Kidney epithelial cell (primary cell): ENCODE data around the gene AGPS. TPM values are rescaled to one million over a fixed set of nuclear protein-coding genes. Genes with fewer than 3 reads are reported as not detected.

ENCODE experiments used
- DNase-seq: peaks from one replicate; pipeline ENCODE4 v3.0.0-alpha.2; 2010; ENCODE audit warnings: low read depth
- H3K27me3 ChIP-seq: 2 replicates; pipeline ENCODE4 v1.6.0; 2011; ENCODE audit warnings: low read length; ENCODE audit not compliant: control insufficient read depth, insufficient read depth
- H3K36me3 ChIP-seq: 2 replicates; pipeline ENCODE4 v1.5.1; 2011; ENCODE audit warnings: low read length; ENCODE audit not compliant: control insufficient read depth, insufficient read depth
- H3K4me3 ChIP-seq: 2 replicates; pipeline ENCODE4 v1.5.1; 2011; ENCODE audit warnings: low read depth, mild to moderate bottlenecking, control low read depth, low read length
- total RNA-seq: library from RNA; depleted of rRNA; stranded (reverse); fragments of >200 nt; gene quantifications from 2 replicates; pipeline ENCODE4 v1.2.3, GENCODE V29; 2015
- TF ChIP-seq, protein P1 (sequence below): IDR thresholded peaks from 2 replicates; pipeline ENCODE4 v1.5.1; 2011; ENCODE audit warnings: mild to moderate bottlenecking, moderate library complexity, low read length, control low read depth, inconsistent platforms; ENCODE audit not compliant: insufficient read depth, poor library complexity, severe bottlenecking

The AGPS gene
- total RNA-seq, 1 donor from 2014 or later = 26.1 TPM

GRCh38 chr2:177584030-177584692 lies 191.6 kb downstream of the AGPS start:
- Histone ChIP-seq H3K36me3 (no peaks in the 10 kb centered on the region), H3K4me3 (no peak overlapping the region), H3K27me3 (no peaks in the 10 kb centered on the region)
- TF ChIP-seq, protein P1, sequence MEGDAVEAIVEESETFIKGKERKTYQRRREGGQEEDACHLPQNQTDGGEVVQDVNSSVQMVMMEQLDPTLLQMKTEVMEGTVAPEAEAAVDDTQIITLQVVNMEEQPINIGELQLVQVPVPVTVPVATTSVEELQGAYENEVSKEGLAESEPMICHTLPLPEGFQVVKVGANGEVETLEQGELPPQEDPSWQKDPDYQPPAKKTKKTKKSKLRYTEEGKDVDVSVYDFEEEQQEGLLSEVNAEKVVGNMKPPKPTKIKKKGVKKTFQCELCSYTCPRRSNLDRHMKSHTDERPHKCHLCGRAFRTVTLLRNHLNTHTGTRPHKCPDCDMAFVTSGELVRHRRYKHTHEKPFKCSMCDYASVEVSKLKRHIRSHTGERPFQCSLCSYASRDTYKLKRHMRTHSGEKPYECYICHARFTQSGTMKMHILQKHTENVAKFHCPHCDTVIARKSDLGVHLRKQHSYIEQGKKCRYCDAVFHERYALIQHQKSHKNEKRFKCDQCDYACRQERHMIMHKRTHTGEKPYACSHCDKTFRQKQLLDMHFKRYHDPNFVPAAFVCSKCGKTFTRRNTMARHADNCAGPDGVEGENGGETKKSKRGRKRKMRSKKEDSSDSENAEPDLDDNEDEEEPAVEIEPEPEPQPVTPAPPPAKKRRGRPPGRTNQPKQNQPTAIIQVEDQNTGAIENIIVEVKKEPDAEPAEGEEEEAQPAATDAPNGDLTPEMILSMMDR = no peak
- no peak for DNase-seq

GRCh38 chr2:177585234-177585863 lies 192.8 kb downstream of the AGPS start:
- H3K4me3 ChIP-seq = no peak overlapping the region
- TF ChIP-seq, protein P1 = no peak
- H3K36me3 ChIP-seq = no peaks in the 10 kb centered on the region
- no peaks in the 10 kb centered on the region for H3K27me3 ChIP-seq
- DNase-seq = no peak

DNA sequence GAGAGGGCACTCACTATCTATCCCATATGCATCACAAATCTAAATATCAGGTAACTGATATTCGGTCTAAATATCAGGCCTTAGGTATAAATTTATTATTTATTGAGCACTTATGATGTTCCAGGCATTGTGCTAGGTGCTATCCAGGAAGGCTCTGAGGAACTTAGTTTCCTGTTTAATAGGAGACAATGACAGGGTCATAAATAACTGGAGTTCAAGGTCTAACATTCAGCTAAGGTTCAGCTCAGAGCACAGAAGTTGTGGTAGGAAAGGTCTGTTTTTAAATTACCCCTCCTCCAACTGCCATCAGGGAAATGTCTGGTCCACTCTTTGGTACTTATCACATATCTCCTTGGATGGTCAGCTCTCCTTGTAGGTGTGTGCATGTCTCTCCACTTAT lies 193.6 kb downstream of the AGPS start:
- no peak overlapping the region for H3K4me3 ChIP-seq

GRCh38 chr2:177587371-177587770 lies 194.8 kb downstream of the AGPS start:
- TF ChIP-seq, protein P1 = no peak
- Histone ChIP-seq H3K4me3 (no peak overlapping the region), H3K36me3 (no peaks in the 10 kb centered on the region), H3K27me3 (no peaks in the 10 kb centered on the region)
- DNase-seq = no peak

More for the DNA sequence above, 193.6 kb downstream of the AGPS start:
- TF ChIP-seq, protein P1 = no peak
- Histone ChIP-seq H3K36me3 (no peaks in the 10 kb centered on the region), H3K27me3 (no peaks in the 10 kb centered on the region)
- no peak for DNase-seq

DNA sequence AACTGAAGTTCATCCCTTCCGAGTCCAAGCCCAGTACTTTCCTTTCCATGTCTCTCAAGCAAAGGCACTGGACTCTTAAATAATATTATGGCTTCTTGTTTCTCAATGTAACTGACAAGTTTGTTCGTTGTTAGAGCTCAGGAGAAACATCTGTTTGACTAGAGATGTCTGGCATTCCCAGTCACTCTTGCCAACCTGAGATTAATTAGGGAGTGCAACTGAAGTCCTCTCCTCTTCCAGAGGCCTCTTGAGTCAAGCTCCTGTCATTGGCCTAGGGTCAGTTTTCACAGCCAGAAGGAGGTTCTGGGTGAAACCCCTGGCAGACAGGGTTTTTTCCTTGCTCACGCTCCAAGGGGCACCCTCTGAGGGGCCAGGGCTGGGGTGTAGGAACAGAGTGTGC lies 196.1 kb downstream of the AGPS start:
- TF ChIP-seq, protein P1 = no peak
- no peaks in the 10 kb centered on the region for H3K36me3 ChIP-seq
- H3K4me3 ChIP-seq = no peak overlapping the region
- DNase-seq = no peak
- no peaks in the 10 kb centered on the region for H3K27me3 ChIP-seq

DNA sequence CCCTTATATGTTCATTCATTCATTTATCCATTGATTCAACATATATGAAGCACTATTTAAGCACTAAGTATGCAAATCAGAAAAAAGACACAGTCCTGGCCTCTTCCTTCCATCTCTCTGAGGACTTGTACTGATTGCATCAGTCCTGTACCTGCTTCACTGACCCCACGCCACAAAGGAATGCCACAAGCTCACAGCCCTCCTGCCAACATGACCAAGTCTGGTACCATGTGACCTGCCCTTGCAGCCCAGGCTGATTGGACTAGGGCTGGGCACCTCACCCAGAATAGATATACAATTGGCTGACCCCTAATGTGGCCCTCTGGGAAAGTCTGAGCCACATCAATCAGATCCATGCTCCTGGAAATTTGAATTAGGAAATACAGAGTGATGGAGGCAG lies 196.6 kb downstream of the AGPS start:
- no peaks in the 10 kb centered on the region for H3K27me3 ChIP-seq
- no peak overlapping the region for H3K4me3 ChIP-seq
- no peaks in the 10 kb centered on the region for H3K36me3 ChIP-seq
- DNase-seq = no peak
- TF ChIP-seq, protein P1 = no peak
